ENCODE results near the gene PFKFB2.

PFKFB2 gene

GRCh38 chr1:207052911-207053769 lies at the start of gene PFKFB2:
PFKFB2 (plus strand) TSS chr1:207053275; CDS start chr1:207054718, 1,443 bp downstream.
- peak within 1 kb of the TSS; percentile 99 for H3K4me3 Mint-ChIP-seq
- H3K27me3 Mint-ChIP-seq = no peaks in the 10 kb centered on the region
- H3K4me1 Mint-ChIP-seq (ENCODE audit: low read depth) = peaks cover 51% of the 10 kb centered on the region
- peaks cover 11% of the 10 kb centered on the region for H3K36me3 Mint-ChIP-seq (ENCODE audit: low read depth)
- H3K27ac Mint-ChIP-seq = peak within 1 kb of the TSS; percentile 80
- H3K9me3 Mint-ChIP-seq = no peaks in the 10 kb centered on the region

DNA sequence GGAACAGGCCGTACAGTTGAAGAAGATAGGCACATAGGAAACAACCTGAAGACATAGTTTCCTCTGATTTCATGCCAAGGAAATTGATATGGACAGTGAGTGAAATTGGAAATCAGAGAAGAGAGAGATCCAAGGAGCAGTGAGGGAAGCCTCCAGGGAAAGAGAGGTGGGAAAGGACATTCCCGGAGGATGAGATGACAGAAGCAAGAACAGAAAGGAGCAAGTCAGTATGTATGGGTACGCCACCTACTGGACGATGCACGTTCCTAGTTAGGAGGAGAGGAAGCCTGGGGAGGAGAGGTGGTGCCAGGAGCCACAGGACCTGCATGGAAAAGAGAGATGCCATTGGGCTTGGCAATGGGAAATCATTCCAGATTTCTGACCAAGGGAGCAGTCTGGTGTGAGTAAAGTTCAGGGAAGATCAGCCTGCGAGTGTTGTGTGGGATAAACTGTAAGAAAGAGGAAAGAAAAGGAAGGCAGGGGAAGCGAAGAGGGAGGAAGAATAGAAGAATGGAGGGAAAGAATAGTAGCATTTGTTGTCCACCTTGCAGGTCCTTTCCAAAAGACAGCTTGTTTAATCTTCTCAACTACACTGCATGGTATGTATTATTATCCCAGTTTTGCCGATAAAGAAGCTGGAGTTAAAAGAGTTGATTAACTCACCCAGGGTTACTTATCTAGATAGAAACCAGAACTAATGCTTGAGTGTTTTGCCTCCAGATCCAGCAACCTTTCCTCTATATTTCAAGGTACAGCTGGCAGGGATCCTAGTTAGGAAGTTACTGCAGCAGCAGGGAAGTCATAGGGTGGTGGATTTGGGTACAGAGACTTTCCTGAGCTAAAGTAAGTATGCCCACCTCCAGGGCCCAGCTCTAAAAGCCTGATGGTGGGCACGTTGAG lies 47.9 kb upstream of the PFKFB2 start:
- no peaks in the 10 kb centered on the region for H3K4me1 Mint-ChIP-seq (ENCODE audit: low read depth)
- H3K9me3 Mint-ChIP-seq = no peaks in the 10 kb centered on the region
- H3K27ac Mint-ChIP-seq = no peak overlapping the region
- H3K4me3 Mint-ChIP-seq = no peak overlapping the region
- H3K27me3 Mint-ChIP-seq = peaks cover 7% of the 10 kb centered on the region
- H3K36me3 Mint-ChIP-seq (ENCODE audit: low read depth) = no peaks in the 10 kb centered on the region

DNA sequence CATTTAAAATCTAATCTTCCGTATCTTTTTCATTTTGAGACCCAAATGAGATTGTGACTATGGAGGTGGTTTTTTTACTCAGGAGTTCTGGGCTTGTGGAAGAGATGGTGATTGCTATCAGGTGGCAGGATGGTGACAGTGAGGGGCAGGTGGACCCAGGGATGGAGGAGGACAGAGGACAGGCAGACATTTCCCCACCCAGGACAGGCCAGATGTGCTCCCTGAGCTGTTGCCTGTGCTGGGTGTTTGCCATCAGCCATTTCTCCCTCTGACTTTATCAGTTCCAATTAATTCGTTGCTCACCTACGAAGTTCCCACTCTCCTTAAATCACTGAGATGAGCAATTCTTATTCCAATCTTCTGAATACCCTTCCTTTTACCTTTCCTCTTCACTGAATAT lies 47.0 kb upstream of the PFKFB2 start:
- H3K9me3 Mint-ChIP-seq = no peaks in the 10 kb centered on the region
- H3K36me3 Mint-ChIP-seq (ENCODE audit: low read depth) = no peaks in the 10 kb centered on the region
- H3K4me3 Mint-ChIP-seq = no peak overlapping the region
- no peak overlapping the region for H3K27ac Mint-ChIP-seq
- H3K27me3 Mint-ChIP-seq = peaks cover 7% of the 10 kb centered on the region
- no peaks in the 10 kb centered on the region for H3K4me1 Mint-ChIP-seq (ENCODE audit: low read depth)

DNA sequence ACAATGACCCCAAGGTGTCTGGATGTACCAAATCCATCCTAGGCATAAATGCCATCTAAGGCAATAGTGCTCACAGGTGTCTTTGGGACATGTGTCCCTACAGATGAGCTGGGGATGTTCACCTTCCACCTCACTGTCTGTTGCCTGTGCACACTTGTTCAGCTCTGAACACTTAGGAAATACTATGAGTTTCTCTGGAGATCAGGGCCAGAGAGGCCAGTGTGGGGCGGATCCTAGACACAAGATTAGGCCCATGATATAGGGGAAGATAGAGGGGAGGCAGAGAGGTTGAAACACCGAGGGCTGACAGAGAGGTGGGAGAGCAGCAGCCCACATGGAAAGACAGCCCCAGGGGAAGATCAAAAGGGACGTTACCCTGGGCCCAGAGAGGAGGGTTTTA lies 46.2 kb upstream of the PFKFB2 start:
- Mint-ChIP-seq H3K9me3 (no peaks in the 10 kb centered on the region), H3K27me3 (peaks cover 10% of the 10 kb centered on the region), H3K4me1 (ENCODE audit: low read depth) (no peaks in the 10 kb centered on the region), H3K36me3 (ENCODE audit: low read depth) (no peaks in the 10 kb centered on the region), H3K4me3 (no peak overlapping the region), H3K27ac (no peak overlapping the region)

GRCh38 chr1:207007352-207008033 lies 45.6 kb upstream of the PFKFB2 start:
- Mint-ChIP-seq H3K27me3 (peaks cover 16% of the 10 kb centered on the region), H3K4me1 (ENCODE audit: low read depth) (no peaks in the 10 kb centered on the region), H3K36me3 (ENCODE audit: low read depth) (no peaks in the 10 kb centered on the region), H3K27ac (no peak overlapping the region), H3K4me3 (no peak overlapping the region), H3K9me3 (no peaks in the 10 kb centered on the region)

GRCh38 chr1:207009182-207009850 lies 43.8 kb upstream of the PFKFB2 start:
- no peak overlapping the region for H3K27ac Mint-ChIP-seq
- no peaks in the 10 kb centered on the region for H3K4me1 Mint-ChIP-seq (ENCODE audit: low read depth)
- H3K9me3 Mint-ChIP-seq = no peaks in the 10 kb centered on the region
- H3K27me3 Mint-ChIP-seq = peaks cover 21% of the 10 kb centered on the region
- no peaks in the 10 kb centered on the region for H3K36me3 Mint-ChIP-seq (ENCODE audit: low read depth)
- no peak overlapping the region for H3K4me3 Mint-ChIP-seq

GRCh38 chr1:207009945-207010344 lies 43.1 kb upstream of the PFKFB2 start:
- no peaks in the 10 kb centered on the region for H3K4me1 Mint-ChIP-seq (ENCODE audit: low read depth)
- no peak overlapping the region for H3K4me3 Mint-ChIP-seq
- no peak overlapping the region for H3K27ac Mint-ChIP-seq
- no peaks in the 10 kb centered on the region for H3K36me3 Mint-ChIP-seq (ENCODE audit: low read depth)
- no peaks in the 10 kb centered on the region for H3K9me3 Mint-ChIP-seq
- H3K27me3 Mint-ChIP-seq = peaks cover 24% of the 10 kb centered on the region

DNA sequence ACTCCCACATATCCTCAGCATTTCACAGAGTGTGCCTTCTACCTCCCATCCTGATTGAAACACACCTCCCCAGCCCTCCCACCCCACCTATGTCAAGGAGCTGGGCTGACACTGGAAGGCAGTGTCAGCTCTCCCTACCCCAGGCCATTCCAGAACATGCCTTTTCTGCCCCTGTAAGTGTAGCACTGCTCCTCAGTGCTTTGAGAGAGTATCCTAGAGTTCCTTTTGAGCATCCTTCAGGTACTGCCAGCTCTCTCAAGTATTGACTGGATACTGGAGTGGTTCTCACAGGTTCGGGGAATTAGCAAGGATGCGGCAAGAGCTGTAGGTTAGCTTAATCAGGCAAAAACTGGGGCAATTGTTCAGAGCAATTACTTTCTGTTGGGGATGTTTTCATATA lies 42.3 kb upstream of the PFKFB2 start:
- no peak overlapping the region for H3K4me3 Mint-ChIP-seq
- H3K27ac Mint-ChIP-seq = no peak overlapping the region
- H3K9me3 Mint-ChIP-seq = no peaks in the 10 kb centered on the region
- peaks cover 21% of the 10 kb centered on the region for H3K27me3 Mint-ChIP-seq
- H3K36me3 Mint-ChIP-seq (ENCODE audit: low read depth) = no peaks in the 10 kb centered on the region
- H3K4me1 Mint-ChIP-seq (ENCODE audit: low read depth) = no peaks in the 10 kb centered on the region

- Mint-ChIP-seq H3K27ac (no peak overlapping the region), H3K27me3 (peaks cover 16% of the 10 kb centered on the region), H3K4me1 (ENCODE audit: low read depth) (no peaks in the 10 kb centered on the region), H3K36me3 (ENCODE audit: low read depth) (no peaks in the 10 kb centered on the region), H3K4me3 (no peak overlapping the region), H3K9me3 (no peaks in the 10 kb centered on the region)
Observed at GRCh38 chr1:207013321-207014085, 39.6 kb upstream of the PFKFB2 start.

DNA sequence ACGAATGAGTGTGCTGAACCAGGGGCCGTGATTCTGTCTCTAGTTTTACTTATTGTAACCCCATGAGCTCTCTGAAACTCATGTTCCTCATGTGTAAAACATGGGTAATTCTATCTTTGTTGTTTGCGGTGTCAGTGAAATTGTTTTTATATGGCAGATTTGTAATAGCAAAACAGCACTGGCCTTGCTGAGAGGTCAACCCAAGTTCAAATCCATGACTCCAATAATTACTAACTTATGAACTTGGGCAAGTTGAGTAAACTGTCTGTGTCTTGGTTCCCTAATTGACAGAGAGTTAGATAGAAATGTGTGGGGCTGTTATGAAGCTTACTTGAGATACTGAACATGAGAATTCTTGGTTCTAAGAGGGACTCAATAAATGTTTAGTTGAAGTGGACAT lies 38.3 kb upstream of the PFKFB2 start:
- Mint-ChIP-seq H3K27me3 (peaks cover 19% of the 10 kb centered on the region), H3K36me3 (ENCODE audit: low read depth) (no peaks in the 10 kb centered on the region)

DNA sequence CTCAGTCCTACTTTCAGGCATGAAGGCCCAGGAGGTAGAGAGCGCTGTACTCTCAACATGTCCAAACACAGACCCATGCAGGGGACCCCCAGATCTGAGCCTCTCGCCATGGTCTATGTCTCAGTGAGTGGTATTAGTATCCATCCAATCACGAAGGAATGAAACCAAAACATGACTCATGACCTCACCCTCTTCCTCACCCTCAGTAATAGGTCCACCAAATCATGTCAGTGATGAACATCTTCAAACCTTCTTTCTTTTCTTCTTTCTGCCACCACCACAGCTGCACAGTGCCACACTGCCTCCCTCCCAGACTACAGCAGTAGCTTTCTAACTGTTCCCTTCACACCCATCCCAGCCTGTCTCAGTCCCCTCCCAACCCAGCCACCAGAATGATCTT lies 37.3 kb upstream of the PFKFB2 start:
- Mint-ChIP-seq H3K36me3 (ENCODE audit: low read depth) (no peaks in the 10 kb centered on the region), H3K27ac (no peak overlapping the region), H3K4me1 (ENCODE audit: low read depth) (peaks cover under 1% of the 10 kb centered on the region), H3K4me3 (no peak overlapping the region), H3K9me3 (no peaks in the 10 kb centered on the region), H3K27me3 (peaks cover 19% of the 10 kb centered on the region)

More for the DNA sequence above, 38.3 kb upstream of the PFKFB2 start:
- no peaks in the 10 kb centered on the region for H3K9me3 Mint-ChIP-seq
- H3K4me1 Mint-ChIP-seq (ENCODE audit: low read depth) = no peaks in the 10 kb centered on the region
- H3K4me3 Mint-ChIP-seq = no peak overlapping the region
- no peak overlapping the region for H3K27ac Mint-ChIP-seq

- Mint-ChIP-seq H3K4me1 (ENCODE audit: low read depth) (peaks cover 8% of the 10 kb centered on the region), H3K4me3 (no peak overlapping the region), H3K9me3 (no peaks in the 10 kb centered on the region), H3K27me3 (peaks cover 14% of the 10 kb centered on the region), H3K36me3 (ENCODE audit: low read depth) (no peaks in the 10 kb centered on the region), H3K27ac (no peak overlapping the region)
Observed at GRCh38 chr1:207017615-207018559, 35.2 kb upstream of the PFKFB2 start.

DNA sequence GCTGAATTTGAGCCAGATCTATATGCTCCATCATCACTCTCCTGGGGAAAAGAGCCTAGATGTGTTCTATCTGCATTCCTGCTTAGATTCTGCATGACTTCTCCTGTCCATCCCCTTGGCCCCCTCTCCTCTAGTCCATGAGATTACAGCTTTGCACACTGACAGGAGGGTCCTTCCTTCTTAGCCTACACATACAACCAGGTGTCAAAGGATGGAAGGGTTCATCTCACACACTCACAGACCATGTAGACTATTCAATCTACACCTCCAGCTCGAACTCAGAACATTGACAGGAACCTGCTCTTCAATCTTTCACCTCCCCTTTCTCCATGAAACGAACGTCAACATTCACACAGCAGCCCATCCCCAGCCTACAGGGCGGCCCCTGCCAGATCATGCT lies 34.4 kb upstream of the PFKFB2 start:
- peaks cover 8% of the 10 kb centered on the region for H3K4me1 Mint-ChIP-seq (ENCODE audit: low read depth)
- no peak overlapping the region for H3K27ac Mint-ChIP-seq
- no peaks in the 10 kb centered on the region for H3K36me3 Mint-ChIP-seq (ENCODE audit: low read depth)
- peaks cover 14% of the 10 kb centered on the region for H3K27me3 Mint-ChIP-seq
- no peak overlapping the region for H3K4me3 Mint-ChIP-seq
- H3K9me3 Mint-ChIP-seq = no peaks in the 10 kb centered on the region

Data from stimulated activated naive CD8-positive, alpha-beta T cell treated with anti-CD3 and anti-CD28 coated beads, Interleukin-15, Interleukin-2, amounts not matched to agents 100 ng/mL and 50 ng/mL, for 24 hours (primary cell).